ENCODE results near the gene ASTN2.

- TF ChIP-seq CTCF (IDR thresholded peaks at IDR 0.05; ENCODE audit: low read depth, low read length, poor library complexity, severe bottlenecking), result no peak
- no peak for TF ChIP-seq EZH2phosphoT487 (IDR thresholded peaks at IDR 0.05; ENCODE audit: borderline replicate concordance, low read length)
Measured at GRCh38 chr9:117276444-117276843, 138.4 kb downstream of the ASTN2 start.

All from DOHH2 (cell line).